GM12878 (cell line): Measurements from ENCODE around the gene NFYC. TPM values are rescaled to one million over a fixed set of nuclear protein-coding genes. Genes with fewer than 3 reads are reported as not detected.

ENCODE experiments used
- BRCA1 ChIP-seq: IDR thresholded peaks from 2 replicates; pipeline ENCODE4 v1.6.1; 2011; ENCODE audit warnings: low read depth, low read length, improper control_type of control experiment
- CBX5 ChIP-seq: sonication (generic); IDR thresholded peaks from 2 replicates; pipeline ENCODE4 v1.6.1; 2016; ENCODE audit warnings: low read depth, moderate library complexity, mild to moderate bottlenecking, inconsistent platforms
- CHD1 ChIP-seq: IDR thresholded peaks from 2 replicates; pipeline ENCODE4 v1.6.1; 2012; ENCODE audit warnings: low read depth, low read length, improper control_type of control experiment
- DPF2 ChIP-seq: fragments of 450-650 bp; IDR thresholded peaks from 2 replicates; pipeline ENCODE4 v1.6.1; 2017; ENCODE audit warnings: mild to moderate bottlenecking
- EGR1 ChIP-seq, 2 experiments: IDR thresholded peaks; 1 replicate in 1 of 2; 2 replicates in 1 of 2; pipeline ENCODE4 v1.6.1; 2011 to 2012; ENCODE audit warnings: low read depth in 2 of 2, low read length in 2 of 2, borderline replicate concordance in 1 of 2, mild to moderate bottlenecking in 1 of 2, moderate library complexity in 1 of 2
- GABPA ChIP-seq: IDR thresholded peaks from 2 replicates; pipeline ENCODE4 v1.6.1; 2014; ENCODE audit warnings: antibody characterized with exemption, low read depth, mild to moderate bottlenecking, inconsistent platforms
- HDAC6 ChIP-seq: fragments of 200-600 bp; sonication (generic); IDR thresholded peaks from one replicate; pipeline ENCODE4 v1.8.0; 2017; ENCODE audit warnings: antibody characterized with exemption; ENCODE audit not compliant: unreplicated experiment
- IKZF2 ChIP-seq, 2 experiments: fragments of 450-650 bp; IDR thresholded peaks; 2 replicates each; pipeline ENCODE4 v1.6.1; 2017; ENCODE audit warnings: mild to moderate bottlenecking in 2 of 2, moderate library complexity in 2 of 2
- IRF4 ChIP-seq: IDR thresholded peaks from 2 replicates; pipeline ENCODE4 v1.6.1; 2011; ENCODE audit warnings: low read depth, low read length
- MXI1 ChIP-seq: fragments of 150-350 bp; IDR thresholded peaks from 2 replicates; pipeline ENCODE4 v1.6.1; 2011; ENCODE audit warnings: low read depth, mild to moderate bottlenecking, inconsistent platforms, low read length, improper control_type of control experiment
- NR2C2 ChIP-seq: IDR thresholded peaks from 2 replicates; pipeline ENCODE4 v1.6.1; 2011; ENCODE audit warnings: borderline replicate concordance, low read depth; ENCODE audit not compliant: control insufficient read depth, insufficient read length
- NR2F1 ChIP-seq: fragments of 450-650 bp; conservative IDR thresholded peaks from 2 replicates; pipeline ENCODE4 v1.6.1; 2017; ENCODE audit warnings: mild to moderate bottlenecking
- RAD21 ChIP-seq: IDR thresholded peaks from 2 replicates; pipeline ENCODE4 v1.6.1; 2011; ENCODE audit warnings: mild to moderate bottlenecking, low read depth, low read length, moderate library complexity; ENCODE audit not compliant: insufficient read depth
- RB1 ChIP-seq: fragments of 450-650 bp; formaldehyde crosslinking; IDR thresholded peaks from 2 replicates; pipeline ENCODE4 v1.6.1; 2017; ENCODE audit warnings: mild to moderate bottlenecking, borderline replicate concordance
- RBBP5 ChIP-seq: fragments of 200-600 bp; sonication (generic); conservative IDR thresholded peaks from 2 replicates; pipeline ENCODE4 v1.6.1; 2016
- SMARCA5 ChIP-seq: fragments of 450-650 bp; IDR thresholded peaks from 2 replicates; pipeline ENCODE4 v1.6.1; 2017; ENCODE audit warnings: mild to moderate bottlenecking
- STAT1 ChIP-seq: fragments of 450-650 bp; conservative IDR thresholded peaks from 2 replicates; pipeline ENCODE4 v1.6.1; 2014; ENCODE audit warnings: antibody characterized with exemption, mild to moderate bottlenecking
- TCF12 ChIP-seq: IDR thresholded peaks from 2 replicates; pipeline ENCODE4 v1.6.1; 2011; ENCODE audit warnings: low read depth, mild to moderate bottlenecking, low read length
- ZNF274 ChIP-seq: IDR thresholded peaks from one replicate; pipeline ENCODE4 v1.8.0; 2011; ENCODE audit not compliant: insufficient read length, insufficient read depth
- ZNF622 ChIP-seq: fragments of 450-650 bp; IDR thresholded peaks from 2 replicates; pipeline ENCODE4 v1.6.1; 2017; ENCODE audit warnings: mild to moderate bottlenecking, inconsistent platforms
- polyA plus RNA-seq, 11 experiments: library from polyadenylated mRNA; depleted of rRNA in 4 of 11; unstranded in 6 of 11; stranded (reverse) in 5 of 11; fragments of >200 nt; fragmentation: Nextera tagmentation in 4 of 11; fragmentation: Illumina TruSeq in 1 of 11; extraction: Ambion mirVana in 4 of 11; extraction: Trizol in 1 of 11; gene quantifications; 1 replicate in 1 of 11; 2 replicates in 10 of 11; pipeline versions ENCODE4 v1.2.1 to v1.2.3, GENCODE V29; 2011 to 2016; ENCODE audit warnings: inconsistent platforms in 2 of 11, missing spikeins in 2 of 11, low read depth in 1 of 11
- total RNA-seq, 4 experiments: library from RNA; depleted of rRNA in 3 of 4; stranded (reverse); fragments of >200 nt in 3 of 4; fragmentation: Illumina TruSeq in 1 of 4; extraction: Trizol in 1 of 4; gene quantifications; 2 replicates each; pipeline versions ENCODE4 v1.2.1 to v1.2.3, GENCODE V29; 2013 to 2021
- TF ChIP-seq, protein P1 (sequence below): fragments of 450-650 bp; IDR thresholded peaks from 2 replicates; pipeline ENCODE4 v1.6.1; 2017; ENCODE audit warnings: mild to moderate bottlenecking, moderate library complexity
- TF ChIP-seq, protein P2 (sequence below): IDR thresholded peaks from 2 replicates; pipeline ENCODE4 v1.6.1; 2012; ENCODE audit warnings: low read length, inconsistent platforms
- TF ChIP-seq, protein P3 (sequence below): IDR thresholded peaks from 2 replicates; pipeline ENCODE4 v1.6.1; 2012; ENCODE audit warnings: mild to moderate bottlenecking, low read depth, low read length

Gene NFYC
- total and polyA plus RNA-seq, 10 of the 15 experiments (the other 5 are each of a cell fraction or from before 2014, with no cell fraction given) = 4.3 to 84.2 (median 58.3) TPM

DNA sequence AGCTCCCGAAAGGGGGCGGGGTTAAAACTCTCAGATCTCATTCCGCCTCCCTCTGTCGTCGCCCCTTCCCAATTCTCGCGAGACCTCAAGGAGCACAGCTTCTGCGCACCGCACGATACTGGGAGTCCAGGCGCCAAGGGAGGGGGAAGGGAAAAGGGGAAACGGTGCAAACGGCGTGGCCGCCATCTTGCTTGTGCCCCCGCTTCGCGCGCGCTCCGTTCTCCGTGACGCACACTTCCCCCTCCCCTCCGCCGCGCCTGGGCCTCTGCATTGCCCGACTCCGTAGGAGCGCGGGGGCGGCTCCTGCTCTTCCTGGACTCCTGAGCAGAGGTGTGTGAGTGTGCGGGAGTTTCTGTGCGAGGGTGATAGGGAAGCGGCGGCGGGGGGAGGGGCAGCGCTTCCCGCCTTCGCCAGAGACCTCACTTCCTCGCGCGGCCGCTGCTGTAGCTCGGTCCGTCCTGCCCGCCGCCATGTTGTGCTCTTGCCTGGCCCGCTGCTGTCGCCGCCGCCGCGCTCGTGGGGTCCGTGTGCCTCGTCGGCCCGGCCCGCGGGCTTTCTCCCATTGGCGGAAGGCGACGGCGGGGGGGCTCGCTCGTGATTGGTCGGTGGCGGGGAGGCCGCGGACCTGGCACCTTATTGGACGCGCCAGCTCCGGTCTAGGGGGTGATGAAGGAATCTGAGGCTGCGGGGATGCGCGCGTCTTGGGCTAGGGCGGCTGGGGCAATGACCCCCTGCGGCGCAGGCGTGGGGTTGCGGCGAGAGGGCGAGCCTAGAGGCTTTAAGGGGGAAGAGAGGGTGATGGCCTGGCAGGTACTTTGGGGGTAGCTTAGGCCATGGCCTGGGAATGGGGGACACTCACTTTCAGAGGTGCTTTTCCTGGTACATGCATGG lies at the start of gene NFYC (continued):
- TF ChIP-seq TCF12 = peak; percentile 59; the same call in 1 of the 2 replicates
- TF ChIP-seq NR2C2 = no peak
- TF ChIP-seq HDAC6 = peak; percentile 68
- peak; percentile 38 to 85 for TF ChIP-seq EGR1 (IDR thresholded peaks at IDR 0.05; ENCODE audit: borderline replicate concordance in 1 of 2, low read depth in 2 of 2, low read length in 2 of 2)
- TF ChIP-seq, protein P1, sequence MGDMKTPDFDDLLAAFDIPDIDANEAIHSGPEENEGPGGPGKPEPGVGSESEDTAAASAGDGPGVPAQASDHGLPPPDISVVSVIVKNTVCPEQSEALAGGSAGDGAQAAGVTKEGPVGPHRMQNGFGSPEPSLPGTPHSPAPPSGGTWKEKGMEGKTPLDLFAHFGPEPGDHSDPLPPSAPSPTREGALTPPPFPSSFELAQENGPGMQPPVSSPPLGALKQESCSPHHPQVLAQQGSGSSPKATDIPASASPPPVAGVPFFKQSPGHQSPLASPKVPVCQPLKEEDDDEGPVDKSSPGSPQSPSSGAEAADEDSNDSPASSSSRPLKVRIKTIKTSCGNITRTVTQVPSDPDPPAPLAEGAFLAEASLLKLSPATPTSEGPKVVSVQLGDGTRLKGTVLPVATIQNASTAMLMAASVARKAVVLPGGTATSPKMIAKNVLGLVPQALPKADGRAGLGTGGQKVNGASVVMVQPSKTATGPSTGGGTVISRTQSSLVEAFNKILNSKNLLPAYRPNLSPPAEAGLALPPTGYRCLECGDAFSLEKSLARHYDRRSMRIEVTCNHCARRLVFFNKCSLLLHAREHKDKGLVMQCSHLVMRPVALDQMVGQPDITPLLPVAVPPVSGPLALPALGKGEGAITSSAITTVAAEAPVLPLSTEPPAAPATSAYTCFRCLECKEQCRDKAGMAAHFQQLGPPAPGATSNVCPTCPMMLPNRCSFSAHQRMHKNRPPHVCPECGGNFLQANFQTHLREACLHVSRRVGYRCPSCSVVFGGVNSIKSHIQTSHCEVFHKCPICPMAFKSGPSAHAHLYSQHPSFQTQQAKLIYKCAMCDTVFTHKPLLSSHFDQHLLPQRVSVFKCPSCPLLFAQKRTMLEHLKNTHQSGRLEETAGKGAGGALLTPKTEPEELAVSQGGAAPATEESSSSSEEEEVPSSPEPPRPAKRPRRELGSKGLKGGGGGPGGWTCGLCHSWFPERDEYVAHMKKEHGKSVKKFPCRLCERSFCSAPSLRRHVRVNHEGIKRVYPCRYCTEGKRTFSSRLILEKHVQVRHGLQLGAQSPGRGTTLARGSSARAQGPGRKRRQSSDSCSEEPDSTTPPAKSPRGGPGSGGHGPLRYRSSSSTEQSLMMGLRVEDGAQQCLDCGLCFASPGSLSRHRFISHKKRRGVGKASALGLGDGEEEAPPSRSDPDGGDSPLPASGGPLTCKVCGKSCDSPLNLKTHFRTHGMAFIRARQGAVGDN = peak; percentile 96
- TF ChIP-seq GABPA = no peak
- TF ChIP-seq, protein P2, sequence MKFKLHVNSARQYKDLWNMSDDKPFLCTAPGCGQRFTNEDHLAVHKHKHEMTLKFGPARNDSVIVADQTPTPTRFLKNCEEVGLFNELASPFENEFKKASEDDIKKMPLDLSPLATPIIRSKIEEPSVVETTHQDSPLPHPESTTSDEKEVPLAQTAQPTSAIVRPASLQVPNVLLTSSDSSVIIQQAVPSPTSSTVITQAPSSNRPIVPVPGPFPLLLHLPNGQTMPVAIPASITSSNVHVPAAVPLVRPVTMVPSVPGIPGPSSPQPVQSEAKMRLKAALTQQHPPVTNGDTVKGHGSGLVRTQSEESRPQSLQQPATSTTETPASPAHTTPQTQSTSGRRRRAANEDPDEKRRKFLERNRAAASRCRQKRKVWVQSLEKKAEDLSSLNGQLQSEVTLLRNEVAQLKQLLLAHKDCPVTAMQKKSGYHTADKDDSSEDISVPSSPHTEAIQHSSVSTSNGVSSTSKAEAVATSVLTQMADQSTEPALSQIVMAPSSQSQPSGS = no peak
- no peak for TF ChIP-seq ZNF622
- peak; percentile 85; the same call in 1 of the 2 replicates for TF ChIP-seq STAT1
- TF ChIP-seq, protein P3, sequence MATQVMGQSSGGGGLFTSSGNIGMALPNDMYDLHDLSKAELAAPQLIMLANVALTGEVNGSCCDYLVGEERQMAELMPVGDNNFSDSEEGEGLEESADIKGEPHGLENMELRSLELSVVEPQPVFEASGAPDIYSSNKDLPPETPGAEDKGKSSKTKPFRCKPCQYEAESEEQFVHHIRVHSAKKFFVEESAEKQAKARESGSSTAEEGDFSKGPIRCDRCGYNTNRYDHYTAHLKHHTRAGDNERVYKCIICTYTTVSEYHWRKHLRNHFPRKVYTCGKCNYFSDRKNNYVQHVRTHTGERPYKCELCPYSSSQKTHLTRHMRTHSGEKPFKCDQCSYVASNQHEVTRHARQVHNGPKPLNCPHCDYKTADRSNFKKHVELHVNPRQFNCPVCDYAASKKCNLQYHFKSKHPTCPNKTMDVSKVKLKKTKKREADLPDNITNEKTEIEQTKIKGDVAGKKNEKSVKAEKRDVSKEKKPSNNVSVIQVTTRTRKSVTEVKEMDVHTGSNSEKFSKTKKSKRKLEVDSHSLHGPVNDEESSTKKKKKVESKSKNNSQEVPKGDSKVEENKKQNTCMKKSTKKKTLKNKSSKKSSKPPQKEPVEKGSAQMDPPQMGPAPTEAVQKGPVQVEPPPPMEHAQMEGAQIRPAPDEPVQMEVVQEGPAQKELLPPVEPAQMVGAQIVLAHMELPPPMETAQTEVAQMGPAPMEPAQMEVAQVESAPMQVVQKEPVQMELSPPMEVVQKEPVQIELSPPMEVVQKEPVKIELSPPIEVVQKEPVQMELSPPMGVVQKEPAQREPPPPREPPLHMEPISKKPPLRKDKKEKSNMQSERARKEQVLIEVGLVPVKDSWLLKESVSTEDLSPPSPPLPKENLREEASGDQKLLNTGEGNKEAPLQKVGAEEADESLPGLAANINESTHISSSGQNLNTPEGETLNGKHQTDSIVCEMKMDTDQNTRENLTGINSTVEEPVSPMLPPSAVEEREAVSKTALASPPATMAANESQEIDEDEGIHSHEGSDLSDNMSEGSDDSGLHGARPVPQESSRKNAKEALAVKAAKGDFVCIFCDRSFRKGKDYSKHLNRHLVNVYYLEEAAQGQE = no peak
- TF ChIP-seq BRCA1 = peak; percentile 90
- peak; percentile 78 for TF ChIP-seq IRF4
- peak; percentile 62 to 74 for TF ChIP-seq IKZF2 (IDR thresholded peaks at IDR 0.05)
- TF ChIP-seq RB1 = peak; percentile 98
- TF ChIP-seq MXI1 = 0 out of 2 replicates have a peak, but pooled peaks have one; percentile 19
- TF ChIP-seq CHD1 = peak; percentile 93
- TF ChIP-seq DPF2 = peak; percentile 95
- TF ChIP-seq RBBP5 = 0 out of 2 replicates have a peak, but pooled peaks have one; percentile 56
- peak; percentile 96 for TF ChIP-seq SMARCA5
- no peak for TF ChIP-seq CBX5
- no peak for TF ChIP-seq RAD21
- no peak for TF ChIP-seq ZNF274
- peak; percentile 48 for TF ChIP-seq NR2F1
